T-helper 17 cell (primary cell): ENCODE data around the gene SLC26A1. TPM values are rescaled to one million over a fixed set of nuclear protein-coding genes. Genes with fewer than 3 reads are reported as not detected.

Experiments used
- ATAC-seq: fragments of 150-1000 bp; cut with Tn5 transposase; 2 replicates; pipeline ENCODE4 v1.10.0; 2021; ENCODE audit warnings: mild to moderate bottlenecking, moderate library complexity
- DNase-seq, 3 donors: peaks; one replicate each; pipeline versions ENCODE4 v3.0.0 to v3.0.0-alpha.2; 2020 to 2021
- H3K9me3 ChIP-seq: one replicate; pipeline ENCODE4 v1.7.0; 2013; ENCODE audit warnings: low read length, mild to moderate bottlenecking; ENCODE audit not compliant: control insufficient read depth, poor library complexity, severe bottlenecking
- H3K27ac Mint-ChIP-seq: one replicate; pipeline ENCODE4 v1.8.0; 2022; ENCODE audit warnings: mild to moderate bottlenecking, moderate library complexity, mixed read lengths
- H3K27me3 Mint-ChIP-seq: one replicate; pipeline ENCODE4 v1.8.0; 2022; ENCODE audit warnings: mixed read lengths
- H3K36me3 Mint-ChIP-seq: one replicate; pipeline ENCODE4 v1.8.0; 2022; ENCODE audit warnings: low read depth, mixed read lengths
- H3K4me1 Mint-ChIP-seq: one replicate; pipeline ENCODE4 v1.8.0; 2022; ENCODE audit warnings: mild to moderate bottlenecking, mixed read lengths
- H3K4me3 Mint-ChIP-seq: one replicate; pipeline ENCODE4 v1.8.0; 2022; ENCODE audit warnings: mild to moderate bottlenecking, moderate library complexity, mixed read lengths
- total RNA-seq, 4 donors: library from RNA in 2 of 4; stranded (reverse) in 2 of 4; gene quantifications; one replicate each; pipeline ENCODE4 v1.2.3 and lab custom pipeline; 2022 to 2026

The SLC26A1 gene
- total RNA-seq, 2 donors from 2014 or later: 0.21 TPM; not detected in 1

GRCh38 chr4:970854-971520 is 22.2 kb downstream of the SLC26A1 start:
- DNase-seq (no peak), ATAC-seq (no peak)
- H3K9me3 ChIP-seq: no peaks in the 10 kb centered on the region
- Mint-ChIP-seq H3K4me3 (peak overlapping the region; percentile 73), H3K27ac (no peak overlapping the region), H3K27me3 (no peaks in the 10 kb centered on the region), H3K36me3 (no peaks in the 10 kb centered on the region), H3K4me1 (peaks cover 6% of the 10 kb centered on the region)

DNA sequence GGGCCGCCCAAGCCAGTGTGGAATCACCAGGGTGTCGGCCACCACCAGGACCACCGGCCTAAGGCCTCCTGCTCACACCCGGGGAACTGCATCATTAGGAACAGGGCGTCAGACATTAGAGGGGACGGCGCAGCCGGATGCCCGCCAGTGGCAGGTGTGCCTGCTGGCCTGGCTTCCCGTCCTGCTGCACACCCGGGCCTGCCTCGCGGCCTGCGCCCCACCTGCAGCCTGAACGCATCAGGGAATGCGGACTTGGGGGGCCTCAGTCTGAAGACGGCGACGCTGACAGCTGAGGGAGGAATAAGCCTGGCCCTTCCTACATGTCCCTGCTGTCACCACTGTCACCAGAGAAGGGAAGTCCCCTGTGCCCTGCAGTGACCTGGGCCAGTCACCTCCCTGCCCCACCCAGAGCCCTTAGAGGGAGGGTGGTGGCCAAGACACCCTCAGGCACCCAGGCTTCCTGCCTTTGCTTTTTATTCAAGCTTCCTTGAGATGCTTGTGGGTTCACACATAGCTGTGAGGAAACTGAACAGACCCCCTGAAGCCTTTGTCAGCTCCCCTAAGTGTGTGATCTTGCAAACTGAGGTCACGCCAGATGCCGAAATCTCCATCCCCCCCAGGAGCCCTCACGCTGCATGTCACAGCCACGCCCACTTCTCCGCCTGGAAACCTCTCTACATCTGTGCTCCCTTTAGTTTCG is 23.0 kb downstream of the SLC26A1 start:
- H3K27me3 Mint-ChIP-seq: no peaks in the 10 kb centered on the region
- no peaks in the 10 kb centered on the region for H3K36me3 Mint-ChIP-seq
- H3K27ac Mint-ChIP-seq: no peak overlapping the region
- ATAC-seq (no peak), DNase-seq (no peak)
- no peak overlapping the region for H3K4me3 Mint-ChIP-seq
- peaks cover 6% of the 10 kb centered on the region for H3K4me1 Mint-ChIP-seq
- no peaks in the 10 kb centered on the region for H3K9me3 ChIP-seq

GRCh38 chr4:968621-969394 is 24.4 kb downstream of the SLC26A1 start:
- Mint-ChIP-seq H3K36me3 (no peaks in the 10 kb centered on the region), H3K4me3 (no peak overlapping the region), H3K4me1 (peaks cover 6% of the 10 kb centered on the region), H3K27me3 (no peaks in the 10 kb centered on the region), H3K27ac (no peak overlapping the region)
- no peaks in the 10 kb centered on the region for H3K9me3 ChIP-seq
- ATAC-seq (no peak), DNase-seq (no peak)

DNA sequence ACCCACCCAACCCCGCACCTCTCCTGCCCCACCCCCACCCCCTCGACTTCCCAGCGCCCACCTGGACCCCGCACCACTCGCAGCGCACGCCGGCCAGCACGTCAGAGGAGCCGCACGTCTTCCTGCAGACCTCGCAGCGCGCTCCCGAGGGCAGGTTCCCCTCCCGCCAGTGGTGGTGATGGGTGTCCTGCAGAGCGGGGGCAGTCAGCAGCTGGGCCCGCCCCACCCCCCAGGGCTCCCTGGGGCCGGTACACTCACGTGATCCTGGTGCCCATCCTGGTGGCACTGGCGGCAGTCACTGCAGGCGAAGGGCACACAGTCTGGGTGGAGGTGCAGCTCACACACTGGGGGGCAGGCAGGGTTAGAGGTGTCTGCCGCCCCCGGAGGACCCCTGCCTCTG is 25.0 kb downstream of the SLC26A1 start:
- H3K9me3 ChIP-seq: no peaks in the 10 kb centered on the region
- peaks cover 6% of the 10 kb centered on the region for H3K4me1 Mint-ChIP-seq
- ATAC-seq (no peak), DNase-seq (no peak)
- H3K4me3 Mint-ChIP-seq: peak overlapping the region; percentile 25
- no peak overlapping the region for H3K27ac Mint-ChIP-seq
- no peaks in the 10 kb centered on the region for H3K27me3 Mint-ChIP-seq
- H3K36me3 Mint-ChIP-seq: no peaks in the 10 kb centered on the region

- H3K27me3 Mint-ChIP-seq: no peaks in the 10 kb centered on the region
- H3K9me3 ChIP-seq: no peaks in the 10 kb centered on the region
- ATAC-seq (peak; percentile 26), DNase-seq (no peak)
- H3K4me3 Mint-ChIP-seq: peak overlapping the region; percentile 25
- H3K36me3 Mint-ChIP-seq: no peaks in the 10 kb centered on the region
- H3K4me1 Mint-ChIP-seq: peaks cover 6% of the 10 kb centered on the region
- no peak overlapping the region for H3K27ac Mint-ChIP-seq
These were observed 25.8 kb downstream of the SLC26A1 start for GRCh38 chr4:967113-968104.

- no peaks in the 10 kb centered on the region for H3K36me3 Mint-ChIP-seq
- H3K27me3 Mint-ChIP-seq: no peaks in the 10 kb centered on the region
- no peak for DNase-seq
- no peaks in the 10 kb centered on the region for H3K9me3 ChIP-seq
- ATAC-seq: no peak
- peaks cover 6% of the 10 kb centered on the region for H3K4me1 Mint-ChIP-seq
- no peak overlapping the region for H3K4me3 Mint-ChIP-seq
- H3K27ac Mint-ChIP-seq: no peak overlapping the region
These were observed 26.7 kb downstream of the SLC26A1 start for GRCh38 chr4:966266-967112.

GRCh38 chr4:965766-966134 is 27.5 kb downstream of the SLC26A1 start:
- no peaks in the 10 kb centered on the region for H3K27me3 Mint-ChIP-seq
- no peaks in the 10 kb centered on the region for H3K36me3 Mint-ChIP-seq
- peaks cover 2% of the 10 kb centered on the region for H3K4me1 Mint-ChIP-seq
- ATAC-seq: no peak
- no peak overlapping the region for H3K27ac Mint-ChIP-seq
- no peak for DNase-seq
- H3K4me3 Mint-ChIP-seq: no peak overlapping the region
- no peaks in the 10 kb centered on the region for H3K9me3 ChIP-seq

DNA sequence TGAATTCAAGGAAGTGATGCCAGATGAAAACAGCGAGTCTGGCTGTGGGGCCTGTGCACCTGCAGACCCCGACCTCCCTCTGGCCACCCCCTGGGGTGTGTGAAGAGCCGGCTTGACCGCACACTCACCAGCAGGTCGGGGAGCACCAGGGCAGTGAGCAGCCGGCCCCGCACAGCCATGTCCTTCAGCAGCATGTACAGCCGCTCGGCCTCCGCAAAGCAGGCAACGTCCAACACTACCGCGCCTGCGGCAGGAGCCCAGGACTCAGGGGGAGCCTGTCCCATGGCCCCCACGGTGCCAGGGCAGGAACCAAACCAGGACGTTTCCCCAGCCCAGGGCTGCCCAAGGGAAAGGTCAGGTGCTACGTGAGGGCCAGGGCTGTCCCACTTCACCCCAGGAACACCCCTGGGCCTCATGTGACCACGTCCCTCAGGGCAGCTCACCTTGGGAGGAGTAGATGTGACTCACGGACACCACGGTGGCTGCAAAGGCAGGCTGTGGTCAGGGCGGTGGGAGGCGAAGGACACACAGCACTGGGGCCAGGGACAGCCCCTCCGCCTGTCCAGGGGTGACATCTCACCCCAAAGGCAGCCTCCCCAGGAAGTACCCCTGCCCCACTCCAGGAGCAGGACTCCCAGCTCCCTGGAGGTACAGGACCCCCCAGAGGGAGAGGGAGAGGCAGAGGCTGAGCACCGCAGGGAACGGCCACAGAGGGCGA is 28.0 kb downstream of the SLC26A1 start:
- DNase-seq: no peak
- H3K4me1 Mint-ChIP-seq: no peaks in the 10 kb centered on the region
- no peak overlapping the region for H3K4me3 Mint-ChIP-seq
- ATAC-seq: no peak
- H3K27ac Mint-ChIP-seq: no peak overlapping the region
- no peaks in the 10 kb centered on the region for H3K27me3 Mint-ChIP-seq
- H3K9me3 ChIP-seq: no peaks in the 10 kb centered on the region
- H3K36me3 Mint-ChIP-seq: no peaks in the 10 kb centered on the region

DNA sequence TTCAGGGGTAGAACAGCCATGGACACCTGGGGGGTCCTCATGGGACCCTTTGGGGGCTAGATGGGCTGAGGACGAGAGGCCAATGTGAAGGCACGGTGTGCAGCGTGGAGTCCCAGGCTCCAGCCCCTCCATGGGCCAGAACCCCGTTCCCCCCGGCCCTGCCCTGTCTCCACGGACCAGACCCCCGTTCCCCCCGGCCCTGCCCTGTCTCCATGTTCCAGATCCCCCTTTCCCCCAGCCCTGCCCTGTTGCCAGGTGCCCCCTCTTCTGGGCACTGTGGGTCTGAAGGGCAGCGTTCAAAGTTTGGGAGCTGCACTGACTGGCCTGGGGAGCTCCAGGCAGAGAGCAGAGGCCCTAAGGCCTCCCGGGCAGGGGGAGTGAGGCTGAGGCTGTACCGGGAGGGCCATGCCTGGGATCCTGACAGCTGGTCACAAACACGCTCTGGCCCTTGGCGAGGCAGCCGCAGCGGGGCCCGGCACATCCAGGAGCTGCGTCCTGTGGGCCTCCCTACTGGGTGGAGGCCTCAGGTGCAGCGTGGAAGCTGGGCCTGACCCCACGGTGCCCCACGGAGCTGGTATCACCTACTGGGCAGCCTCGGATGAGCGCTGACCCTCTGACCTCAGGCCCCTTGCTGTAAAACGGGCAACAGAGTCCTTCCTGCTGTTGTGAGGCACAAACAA is 28.7 kb downstream of the SLC26A1 start:
- DNase-seq: no peak
- no peaks in the 10 kb centered on the region for H3K9me3 ChIP-seq
- no peaks in the 10 kb centered on the region for H3K27me3 Mint-ChIP-seq
- H3K4me1 Mint-ChIP-seq: no peaks in the 10 kb centered on the region
- H3K4me3 Mint-ChIP-seq: no peak overlapping the region
- H3K36me3 Mint-ChIP-seq: no peaks in the 10 kb centered on the region
- no peak overlapping the region for H3K27ac Mint-ChIP-seq
- no peak for ATAC-seq

- DNase-seq: no peak
- no peaks in the 10 kb centered on the region for H3K4me1 Mint-ChIP-seq
- no peak overlapping the region for H3K4me3 Mint-ChIP-seq
- H3K27ac Mint-ChIP-seq: no peak overlapping the region
- no peak for ATAC-seq
- H3K36me3 Mint-ChIP-seq: no peaks in the 10 kb centered on the region
- no peaks in the 10 kb centered on the region for H3K27me3 Mint-ChIP-seq
- H3K9me3 ChIP-seq: no peaks in the 10 kb centered on the region
These were observed 29.7 kb downstream of the SLC26A1 start for GRCh38 chr4:963276-964225.
